ENCODE results near the gene CD8B.
"Not testable (repeated sequence)": the region's sequence is repeated elsewhere in the genome, so short reads cannot be mapped to it uniquely, and the experiment has no call there.

CD8B gene

GRCh38 chr2:86861628-86862379 lies at the start of gene CD8B:
CD8B (minus strand) TSS chr2:86861886; CDS start chr2:86861865, 21 bp downstream.
- not testable (repeated sequence) for H3K4me3 ChIP-seq (ENCODE audit: low read length)

DNA sequence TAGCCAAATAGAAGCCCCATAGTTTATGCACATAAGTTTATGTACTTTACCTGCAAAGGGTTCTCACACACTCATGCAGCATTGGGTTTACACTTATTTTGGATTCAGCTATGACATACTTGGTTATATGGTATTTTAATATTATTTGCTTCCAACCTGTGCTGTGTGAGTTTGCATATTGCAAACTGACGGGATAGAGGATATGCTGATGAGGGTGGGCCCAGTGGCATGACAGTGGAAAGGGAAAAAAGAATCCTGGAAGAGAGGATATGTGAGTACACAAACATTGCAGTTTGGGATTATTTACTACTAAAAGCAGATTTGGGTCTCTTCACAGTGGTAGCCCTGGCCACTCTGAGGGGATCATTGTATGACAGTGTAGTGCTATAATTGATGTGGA lies 44.2 kb upstream of the CD8B start:
- H3K4me3 ChIP-seq (ENCODE audit: low read length); DNase-seq (ENCODE audit: low read depth): not testable (repeated sequence)

More at GRCh38 chr2:86861628-86862379, at the start of gene CD8B:
- DNase-seq (ENCODE audit: low read depth) = not testable (repeated sequence)

GRCh38 chr2:86900687-86901086 lies 39.0 kb upstream of the CD8B start:
- H3K4me3 ChIP-seq (ENCODE audit: low read length) = not testable (repeated sequence)
- peak; percentile 17 for DNase-seq (ENCODE audit: low read depth)

DNA sequence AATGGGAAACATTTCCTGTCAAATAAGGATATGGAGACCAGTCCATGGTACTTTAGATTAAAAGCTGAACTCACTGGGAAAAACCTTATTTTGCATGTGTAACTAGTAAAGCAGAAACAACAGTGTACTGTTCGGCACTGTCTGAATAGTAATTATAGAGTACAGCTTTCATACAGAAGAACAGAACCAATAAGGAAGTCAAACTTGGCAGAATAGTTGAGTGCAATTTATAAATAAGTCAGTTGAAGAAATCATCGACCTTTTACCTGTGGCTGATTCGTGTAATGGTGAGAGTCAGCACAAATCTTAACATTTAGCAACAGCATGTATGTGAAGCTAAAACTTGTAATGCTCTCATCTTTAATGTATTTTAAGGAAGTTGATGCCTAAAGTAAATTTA lies 24.3 kb upstream of the CD8B start:
- not testable (repeated sequence) for DNase-seq (ENCODE audit: low read depth); H3K4me3 ChIP-seq (ENCODE audit: low read length)

DNA sequence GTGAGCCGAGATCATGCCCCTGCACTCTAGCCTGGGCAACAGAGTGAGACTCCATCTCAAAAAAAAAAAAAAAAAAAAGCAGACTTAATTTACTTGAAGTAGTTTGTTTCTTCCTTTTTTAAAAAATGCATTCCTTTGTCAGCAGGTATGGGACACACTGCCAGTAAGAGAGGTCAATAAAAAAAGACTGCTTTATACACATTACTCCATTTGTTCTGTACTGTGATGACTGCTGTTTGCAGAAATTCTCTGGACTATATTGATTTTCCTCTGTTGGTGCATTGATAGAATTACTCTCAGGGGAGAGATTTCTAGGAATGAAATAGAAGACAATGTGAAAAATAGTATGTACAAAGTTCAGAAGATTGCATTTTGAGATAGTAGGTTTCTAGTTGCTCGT lies 21.2 kb upstream of the CD8B start:
- not testable (repeated sequence) for H3K4me3 ChIP-seq (ENCODE audit: low read length); DNase-seq (ENCODE audit: low read depth)

- not testable (repeated sequence) for DNase-seq (ENCODE audit: low read depth); H3K4me3 ChIP-seq (ENCODE audit: low read length)
Observed at GRCh38 chr2:86882118-86882665, 20.5 kb upstream of the CD8B start.

- not testable (repeated sequence) for H3K4me3 ChIP-seq (ENCODE audit: low read length)
Observed at GRCh38 chr2:86878986-86879385, 17.3 kb upstream of the CD8B start.

GRCh38 chr2:86870941-86871340 lies 9.3 kb upstream of the CD8B start:
- not testable (repeated sequence) for H3K4me3 ChIP-seq (ENCODE audit: low read length); DNase-seq (ENCODE audit: low read depth)

More at GRCh38 chr2:86878986-86879385, 17.3 kb upstream of the CD8B start:
- DNase-seq (ENCODE audit: low read depth) = not testable (repeated sequence)

DNA sequence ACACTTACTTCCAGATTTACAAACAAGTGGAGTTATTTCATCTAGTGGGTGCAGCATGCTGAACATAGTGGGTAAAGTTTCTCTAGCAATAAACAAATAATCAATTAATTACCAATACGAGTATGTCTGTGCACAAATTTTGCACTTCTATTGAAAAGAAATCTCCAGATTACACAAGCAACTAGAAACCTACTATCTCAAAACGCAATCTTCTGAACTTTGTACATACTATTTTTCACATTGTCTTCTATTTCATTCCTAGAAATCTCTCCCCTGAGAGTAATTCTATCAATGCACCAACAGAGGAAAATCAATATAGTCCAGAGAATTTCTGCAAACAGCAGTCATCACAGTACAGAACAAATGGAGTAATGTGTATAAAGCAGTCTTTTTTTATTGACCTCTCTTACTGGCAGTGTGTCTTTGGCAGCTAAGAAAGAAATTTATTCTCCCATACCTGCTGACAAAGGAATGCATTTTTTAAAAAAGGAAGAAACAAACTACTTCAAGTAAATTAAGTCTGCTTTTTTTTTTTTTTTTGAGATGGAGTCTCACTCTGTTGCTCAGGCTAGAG lies 7.3 kb upstream of the CD8B start:
- not testable (repeated sequence) for H3K4me3 ChIP-seq (ENCODE audit: low read length); DNase-seq (ENCODE audit: low read depth)

DNA sequence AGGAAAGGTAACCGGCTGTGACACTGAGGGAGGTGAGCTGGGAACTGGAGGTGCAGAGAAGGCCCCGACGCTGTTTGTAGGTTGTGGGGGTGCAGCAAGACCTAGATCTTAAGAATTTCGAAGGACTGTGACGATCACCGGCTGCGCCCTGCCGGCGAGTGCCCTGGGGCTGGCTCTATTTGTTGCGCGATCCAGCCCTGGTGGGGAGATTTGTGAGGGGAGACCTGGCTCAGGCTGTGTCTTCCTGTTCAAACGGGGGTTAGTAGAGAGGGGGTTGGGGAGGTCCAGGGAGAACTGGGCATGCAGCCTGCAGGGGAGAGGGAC lies 656 bp upstream of the CD8B start:
- not testable (repeated sequence) for H3K4me3 ChIP-seq (ENCODE audit: low read length); DNase-seq (ENCODE audit: low read depth)

DNA sequence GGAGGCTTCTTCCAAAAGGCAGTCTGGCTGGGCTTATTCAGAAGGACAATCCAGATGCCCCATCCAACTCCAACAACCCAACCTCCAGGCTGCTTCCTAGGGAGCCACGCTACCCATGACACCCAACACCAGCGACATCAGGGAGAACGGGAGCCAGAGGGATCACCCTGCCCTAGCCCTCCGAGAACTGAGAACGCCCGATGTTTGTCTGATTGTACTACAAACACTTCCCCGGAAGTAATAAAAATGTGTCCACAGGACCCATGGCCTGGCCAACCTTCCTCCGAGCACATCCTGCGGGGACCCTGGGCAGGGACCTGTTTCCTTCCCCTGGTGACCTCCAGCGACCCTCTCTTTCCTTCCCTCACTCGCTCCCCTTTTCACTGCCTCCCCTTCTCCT lies 511 bp downstream of the CD8B start:
- DNase-seq (ENCODE audit: low read depth); H3K4me3 ChIP-seq (ENCODE audit: low read length): not testable (repeated sequence)

DNA sequence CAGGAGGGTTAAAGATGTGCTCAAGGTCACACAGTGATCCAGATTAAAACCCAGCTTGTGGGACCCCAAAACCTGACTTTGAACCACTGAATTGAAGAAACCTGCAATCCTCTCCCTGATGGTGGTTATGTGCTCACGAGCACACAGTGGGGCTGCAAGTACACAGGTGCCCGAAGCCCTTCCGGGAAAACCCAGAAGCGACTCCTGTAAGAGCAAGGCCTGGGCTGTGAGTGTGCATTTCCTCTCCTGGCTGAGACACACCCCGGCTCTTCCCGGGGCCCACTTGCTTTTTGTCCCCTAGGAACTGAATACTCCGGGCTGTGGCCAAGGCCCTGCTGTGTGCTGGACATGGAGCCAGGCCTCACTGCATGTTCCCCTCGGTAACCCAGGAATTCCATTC lies 1.1 kb downstream of the CD8B start:
- DNase-seq (ENCODE audit: low read depth); H3K4me3 ChIP-seq (ENCODE audit: low read length): not testable (repeated sequence)

- DNase-seq (ENCODE audit: low read depth); H3K4me3 ChIP-seq (ENCODE audit: low read length): not testable (repeated sequence)
Observed at GRCh38 chr2:86857688-86858087, 4.0 kb downstream of the CD8B start.

GRCh38 chr2:86856498-86856897 lies 5.2 kb downstream of the CD8B start:
- H3K4me3 ChIP-seq (ENCODE audit: low read length); DNase-seq (ENCODE audit: low read depth): not testable (repeated sequence)

DNA sequence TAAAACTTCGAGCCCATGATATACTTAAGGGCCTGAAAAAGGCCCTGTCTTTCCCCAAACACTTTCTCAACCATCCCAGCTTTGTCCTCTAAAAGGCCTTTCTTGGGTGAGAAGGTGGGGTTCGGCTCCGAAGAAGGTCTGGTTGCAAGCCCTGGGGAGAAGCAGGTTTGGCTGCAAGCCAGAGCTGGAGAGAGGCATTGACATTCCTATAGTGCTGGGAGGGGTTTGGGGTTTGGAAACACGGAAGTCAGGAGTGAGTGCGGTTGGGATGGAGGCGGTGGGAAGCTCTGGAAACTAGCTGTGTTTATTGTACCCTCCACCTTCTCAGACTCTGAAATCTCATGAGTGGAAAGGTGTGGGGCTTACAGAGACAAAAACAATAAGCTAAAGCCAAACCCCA lies 5.7 kb downstream of the CD8B start:
- DNase-seq (ENCODE audit: low read depth) = peak; percentile 51
- H3K4me3 ChIP-seq (ENCODE audit: low read length) = not testable (repeated sequence)

DNA sequence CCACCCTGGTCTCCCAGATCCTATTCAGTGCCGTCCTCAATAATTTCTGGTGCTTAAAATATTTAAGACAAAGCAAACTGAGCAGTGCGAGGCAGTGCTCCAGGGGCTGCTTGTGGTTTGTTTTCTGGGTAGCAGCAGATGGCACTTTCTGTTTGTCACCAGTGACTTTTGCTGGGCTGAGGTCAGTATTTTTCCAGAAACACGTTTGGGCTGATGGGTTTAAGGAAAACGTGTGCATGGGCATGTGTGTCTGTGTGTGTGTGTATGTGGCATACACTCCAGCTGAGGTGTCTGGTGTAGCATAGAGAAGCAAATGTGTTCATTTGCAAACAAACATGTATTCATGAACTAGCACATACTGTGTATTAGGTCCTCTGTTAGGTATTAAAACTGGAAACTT lies 10.1 kb downstream of the CD8B start:
- not testable (repeated sequence) for DNase-seq (ENCODE audit: low read depth); H3K4me3 ChIP-seq (ENCODE audit: low read length)

- not testable (repeated sequence) for H3K4me3 ChIP-seq (ENCODE audit: low read length); DNase-seq (ENCODE audit: low read depth)
Observed at GRCh38 chr2:86842607-86843234, 19.0 kb downstream of the CD8B start.

DNA sequence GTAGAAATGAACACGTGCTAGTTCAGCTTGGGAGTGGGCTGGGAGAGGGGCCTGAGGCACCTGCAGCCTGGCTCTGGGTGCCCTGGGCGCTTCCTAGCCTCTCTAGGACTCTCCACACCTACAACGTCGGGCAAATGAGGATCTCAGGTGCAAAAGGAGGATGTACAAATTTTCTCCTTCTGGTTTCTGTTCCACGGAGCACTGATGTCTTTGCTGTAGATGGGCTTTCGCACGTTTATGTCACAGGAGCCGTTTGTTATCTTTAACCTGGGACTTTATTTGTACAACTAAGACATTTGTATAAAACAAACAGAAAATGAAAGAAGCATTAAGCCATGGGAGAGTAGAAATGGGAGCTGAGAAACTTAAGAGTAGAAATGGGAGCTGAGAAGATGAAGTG lies 20.4 kb downstream of the CD8B start:
- not testable (repeated sequence) for DNase-seq (ENCODE audit: low read depth); H3K4me3 ChIP-seq (ENCODE audit: low read length)

- H3K4me3 ChIP-seq (ENCODE audit: low read length) = not testable (repeated sequence)
Observed at GRCh38 chr2:86839871-86840548, 21.7 kb downstream of the CD8B start.

DNA sequence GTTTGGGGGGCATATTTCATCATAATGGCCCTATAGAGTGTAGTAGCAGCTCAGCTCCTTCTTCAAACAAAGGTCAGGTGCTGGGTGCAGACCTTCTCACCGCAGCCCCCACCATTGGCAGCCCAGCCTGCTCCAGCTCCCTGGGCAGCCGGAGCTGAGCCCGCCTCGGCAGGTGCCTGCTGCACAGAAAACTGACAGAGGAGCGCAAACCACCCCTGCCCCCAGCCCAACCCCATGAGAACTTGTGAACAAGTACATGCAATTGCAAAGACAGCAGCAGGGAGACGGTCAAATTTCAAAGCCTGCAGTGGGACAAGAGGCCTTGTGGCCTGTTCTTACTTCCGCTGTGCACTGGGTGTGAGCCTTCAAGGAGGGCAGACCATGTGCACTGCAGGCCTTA lies 22.2 kb downstream of the CD8B start:
- DNase-seq (ENCODE audit: low read depth); H3K4me3 ChIP-seq (ENCODE audit: low read length): not testable (repeated sequence)

More at GRCh38 chr2:86839871-86840548, 21.7 kb downstream of the CD8B start:
- not testable (repeated sequence) for DNase-seq (ENCODE audit: low read depth)
